HCT116 (cell line): ENCODE results near the gene NLGN2. TPM values are rescaled to one million over a fixed set of nuclear protein-coding genes. Genes with fewer than 3 reads are reported as not detected.

ENCODE experiments used
- ATAC-seq: fragments of 200-7000 bp; cut with Tn5 transposase; 2 replicates; pipeline ENCODE4 v1.9.1; 2020; ENCODE audit warnings: mild to moderate bottlenecking, moderate library complexity
- BruUV-seq: library from RNA; stranded (reverse); fragments of 400-500 nt; replicated peaks from 2 replicates; lab custom pipeline; 2021; lab: Mats Ljungman, UMichigan
- CTCF ChIA-PET: fragments of 300-600 bp; sonication (Branson Sonifier 250); formaldehyde crosslinking; loops from one replicate; lab custom pipeline; 2021; ENCODE audit warnings: antibody characterized with exemption; lab: Charles Lee
- POLR2A ChIA-PET: fragments of 300-600, 350-600 bp; sonication (Branson Sonifier 250); formaldehyde crosslinking; loops from one replicate; lab custom pipeline; 2021; ENCODE audit warnings: antibody characterized with exemption; lab: Charles Lee
- RAD21 ChIA-PET, 2 experiments: fragments of 300-600 bp; sonication (Branson Sonifier 250); formaldehyde crosslinking; loops; one replicate each; lab custom pipeline; 2023; ENCODE audit warnings: low total read pairs in 2 of 2; ENCODE audit not compliant: uncharacterized antibody in 2 of 2, unreplicated experiment in 2 of 2, low non-redundant PET in 1 of 2; lab: Charles Lee
- DNase-seq: peaks from one replicate; pipeline ENCODE4 v3.0.0-alpha.2; 2010; ENCODE audit warnings: low read depth, low spot score
- H2AFZ ChIP-seq: fragments of 200-600 bp; shearing (Covaris generic), sonication (generic); 2 replicates; pipeline ENCODE4 v1.6.1; 2017; ENCODE audit warnings: low read depth, mixed run types, mixed read lengths, antibody characterized with exemption, low read length; ENCODE audit not compliant: poor library complexity, severe bottlenecking
- H3K27ac ChIP-seq: 2 replicates; pipeline ENCODE4 v1.5.1; 2012; ENCODE audit warnings: low read depth, low read length
- H3K27me3 ChIP-seq: fragments of 200-600 bp; sonication (generic); 2 replicates; pipeline ENCODE4 v1.6.1; 2016; ENCODE audit warnings: mixed run types, low read length, mixed read lengths; ENCODE audit not compliant: insufficient read depth
- H3K36me3 ChIP-seq, 2 experiments: fragments of 200-500 bp in 1 of 2; fragments of 200-600 bp in 1 of 2; sonication (Bioruptor generic) in 1 of 2; sonication (generic) in 1 of 2; 2 replicates each; pipeline versions ENCODE4 v1.5.1 to v1.6.1; 2014 to 2016; ENCODE audit warnings: low read length in 2 of 2, inconsistent platforms in 1 of 2, mixed read lengths in 1 of 2, mixed run types in 1 of 2; ENCODE audit not compliant: insufficient read depth in 2 of 2, control insufficient read depth in 1 of 2
- H3K4me1 ChIP-seq, 2 experiments: fragments of 200-600 bp in 1 of 2; sonication (generic) in 1 of 2; 2 replicates each; pipeline versions ENCODE4 v1.5.1 to v1.6.1; 2012 to 2017; ENCODE audit warnings: low read length in 2 of 2, inconsistent platforms in 1 of 2, mild to moderate bottlenecking in 1 of 2, mixed read lengths in 1 of 2, mixed run types in 1 of 2, moderate library complexity in 1 of 2; ENCODE audit not compliant: insufficient read depth in 2 of 2, control insufficient read depth in 1 of 2
- H3K4me2 ChIP-seq: fragments of 200-600 bp; sonication (generic); 2 replicates; pipeline ENCODE4 v1.6.1; 2017; ENCODE audit warnings: mixed run types, low read length, mixed read lengths
- H3K4me3 ChIP-seq, 2 experiments: fragments of 200-600 bp in 1 of 2; sonication (generic) in 1 of 2; replicated peaks in 1 of 2; 2 replicates each; pipeline ENCODE4 v1.5.1; 2011 to 2016; ENCODE audit warnings: low read length in 2 of 2, control low read depth in 1 of 2, low read depth in 1 of 2, mild to moderate bottlenecking in 1 of 2, mixed read lengths in 1 of 2, mixed run types in 1 of 2
- H3K79me2 ChIP-seq: fragments of 200-600 bp; sonication (generic); 2 replicates; pipeline ENCODE4 v1.6.1; 2017; ENCODE audit warnings: mild to moderate bottlenecking, mixed run types, low read length, moderate library complexity, mixed read lengths; ENCODE audit not compliant: insufficient read depth
- H3K9ac ChIP-seq: fragments of 200-600 bp; sonication (generic); 2 replicates; pipeline ENCODE4 v1.6.1; 2016; ENCODE audit warnings: low read length, mixed read lengths
- H3K9me2 ChIP-seq: fragments of 200-600 bp; sonication (generic), shearing (Covaris generic); 2 replicates; pipeline ENCODE4 v1.6.1; 2017; ENCODE audit warnings: mixed run types, mild to moderate bottlenecking, moderate library complexity; ENCODE audit not compliant: insufficient read depth
- H3K9me3 ChIP-seq, 2 experiments: fragments of 200-500 bp in 1 of 2; fragments of 200-600 bp in 1 of 2; sonication (Bioruptor generic) in 1 of 2; sonication (generic) in 1 of 2; 2 replicates each; pipeline ENCODE4 v1.6.1; 2014 to 2017; ENCODE audit warnings: low read length in 2 of 2, mixed read lengths in 2 of 2, inconsistent platforms in 1 of 2, low read depth in 1 of 2, mild to moderate bottlenecking in 1 of 2, mixed run types in 1 of 2, moderate library complexity in 1 of 2; ENCODE audit not compliant: control insufficient read depth in 1 of 2, insufficient read depth in 1 of 2
- H4K20me1 ChIP-seq: fragments of 200-600 bp; sonication (generic), shearing (Covaris generic); 2 replicates; pipeline ENCODE4 v1.6.1; 2017; ENCODE audit warnings: mixed run types, mild to moderate bottlenecking, moderate library complexity; ENCODE audit not compliant: insufficient read depth
- CBX3 ChIP-seq: IDR thresholded peaks from 2 replicates; pipeline ENCODE4 v1.6.1; 2012; ENCODE audit warnings: low read depth
- EZH2 ChIP-seq: fragments of 200-600 bp; sonication (generic); IDR thresholded peaks from 2 replicates; pipeline ENCODE4 v1.6.1; 2017; ENCODE audit warnings: antibody characterized with exemption, mixed run types
- EZH2phosphoT487 ChIP-seq: fragments of 200-600 bp; IDR thresholded peaks from 2 replicates; pipeline ENCODE4 v1.6.1; 2018; ENCODE audit warnings: antibody characterized with exemption, borderline replicate concordance
- FOSL1 ChIP-seq: IDR thresholded peaks from 2 replicates; pipeline ENCODE4 v1.6.1; 2012; ENCODE audit warnings: low read depth
- JUND ChIP-seq: IDR thresholded peaks from 2 replicates; pipeline ENCODE4 v1.6.1; 2012
- POLR2A ChIP-seq: IDR thresholded peaks from 2 replicates; pipeline ENCODE4 v1.7.0; 2011; ENCODE audit warnings: borderline replicate concordance; ENCODE audit not compliant: insufficient read depth, insufficient read length; ENCODE audit errors: extremely low read depth
- POLR2AphosphoS5 ChIP-seq: IDR thresholded peaks from 2 replicates; pipeline ENCODE4 v1.6.1; 2011; ENCODE audit warnings: mild to moderate bottlenecking, low read depth, low read length, moderate library complexity
- RAD21 ChIP-seq: IDR thresholded peaks from 2 replicates; pipeline ENCODE4 v1.6.1; 2012; ENCODE audit warnings: low read depth, mild to moderate bottlenecking
- SIN3A ChIP-seq: IDR thresholded peaks from 2 replicates; pipeline ENCODE4 v1.6.1; 2012; ENCODE audit warnings: low read depth
- SP1 ChIP-seq: IDR thresholded peaks from 2 replicates; pipeline ENCODE4 v1.6.1; 2012; ENCODE audit warnings: low read depth
- TCF7L2 ChIP-seq: IDR thresholded peaks from 2 replicates; pipeline ENCODE4 v1.7.0; 2011; ENCODE audit warnings: borderline replicate concordance, inconsistent platforms; ENCODE audit not compliant: insufficient read depth, insufficient read length; ENCODE audit errors: extremely low read depth
- YY1 ChIP-seq: IDR thresholded peaks from 2 replicates; pipeline ENCODE4 v1.6.1; 2011; ENCODE audit warnings: low read length, low read depth, moderate library complexity, mild to moderate bottlenecking; ENCODE audit not compliant: insufficient replicate concordance; ENCODE audit errors: extremely low read depth
- intact Hi-C: fragments of 100-400 bp; cut with micrococcal nuclease; formaldehyde crosslinking; loops from 2 replicates; pipeline ENCODE4 v1.10.0; 2022
- total RNA-seq: library from RNA; stranded (reverse); gene quantifications from one replicate; pipeline ENCODE4 v1.2.1, GENCODE V29; 2021; ENCODE audit not compliant: unreplicated experiment
- TF ChIP-seq, protein P1 (sequence below): IDR thresholded peaks from 2 replicates; pipeline ENCODE4 v1.6.1; 2012
- TF ChIP-seq, protein P2 (sequence below): IDR thresholded peaks from 2 replicates; pipeline ENCODE4 v1.6.1; 2011; ENCODE audit warnings: mild to moderate bottlenecking, low read length, moderate library complexity; ENCODE audit not compliant: insufficient replicate concordance; ENCODE audit errors: extremely low read depth

NLGN2 gene
- total RNA-seq, 1 experiment from 2014 or later, result 60.5 TPM

DNA sequence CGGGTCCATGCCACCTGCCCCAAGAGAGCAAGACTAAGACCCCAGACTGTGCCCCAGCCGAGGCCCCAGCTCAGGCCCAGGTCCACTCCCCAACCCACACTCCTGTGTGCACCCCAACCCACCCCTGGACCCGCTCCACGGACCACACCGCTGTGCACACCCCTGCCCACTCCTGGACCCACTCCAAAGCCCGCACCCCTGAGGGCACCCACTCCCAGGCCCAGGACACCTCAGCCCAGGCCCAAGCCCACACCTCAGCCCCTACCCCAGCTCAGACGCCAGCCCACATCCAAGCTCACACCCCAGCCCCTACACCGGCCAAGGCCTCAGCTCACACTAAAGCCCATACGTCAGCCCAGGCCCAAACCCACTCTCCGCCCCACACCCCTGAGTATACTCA, 22.1 kb downstream of the NLGN2 start:
- ChIA-PET RAD21 (no interaction called here), POLR2A (interaction anchor here (0.5 to 1.3 kb wide), 2 partner anchors 26 to 346 kb away, joined by 3 read pairs; partner anchors contain the start of gene TMEM256), CTCF (no interaction called here)
- no peak for ATAC-seq
- TF ChIP-seq SIN3A (no peak), SP1 (no peak), FOSL1 (no peak), POLR2AphosphoS5 (no peak), YY1 (no peak), CBX3 (no peak), EZH2phosphoT487 (no peak), TCF7L2 (no peak), JUND (no peak), RAD21 (no peak), EZH2 (no peak), POLR2A (no peak)
- TF ChIP-seq, protein P1, sequence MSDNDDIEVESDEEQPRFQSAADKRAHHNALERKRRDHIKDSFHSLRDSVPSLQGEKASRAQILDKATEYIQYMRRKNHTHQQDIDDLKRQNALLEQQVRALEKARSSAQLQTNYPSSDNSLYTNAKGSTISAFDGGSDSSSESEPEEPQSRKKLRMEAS, result no peak
- Histone ChIP-seq H3K9me3 (no peaks in the 10 kb centered on the region; a peak in 1 of 4 replicates), H3K27ac (no peak overlapping the region), H3K4me3 (no peak overlapping the region), H3K36me3 (no peaks in the 10 kb centered on the region), H4K20me1 (no peaks in the 10 kb centered on the region), H3K79me2 (no peaks in the 10 kb centered on the region), H3K27me3 (no peaks in the 10 kb centered on the region), H3K9ac (no peak overlapping the region), H2AFZ (no peak overlapping the region), H3K4me1 (peaks cover 0 to 3% of the 10 kb centered on the region in 2 experiments; a peak in 2 of 4 replicates), H3K4me2 (no peak overlapping the region), H3K9me2 (no peaks in the 10 kb centered on the region)
- BruUV-seq, result no TSS peak
- no peak for DNase-seq
- intact Hi-C loops, result loop anchor here (10.0 kb wide), 1 partner anchor 165 kb away; the partner anchor contains the start of gene CLDN7

DNA sequence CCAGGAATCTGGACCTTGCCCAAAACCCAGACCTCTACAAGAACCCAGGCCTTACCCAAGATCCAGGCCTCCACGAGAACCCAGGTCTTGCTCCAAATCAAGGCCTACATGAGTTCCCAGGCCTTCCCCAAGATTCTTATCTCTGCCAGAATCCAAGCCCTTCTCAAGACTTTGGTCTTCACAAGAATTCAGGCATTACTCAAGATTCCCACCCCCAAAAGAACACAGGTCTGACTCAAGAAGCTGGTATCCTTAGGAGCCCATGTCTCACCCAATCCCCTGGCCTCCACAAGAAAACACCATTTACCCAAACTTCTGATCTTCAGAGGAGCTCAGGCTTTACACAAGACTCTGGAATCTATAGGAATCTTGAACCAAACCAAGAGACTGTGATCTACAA, 23.6 kb downstream of the NLGN2 start:
- Histone ChIP-seq H2AFZ (no peak overlapping the region), H3K27me3 (no peaks in the 10 kb centered on the region), H3K9ac (no peak overlapping the region), H3K79me2 (no peaks in the 10 kb centered on the region), H3K4me3 (no peak overlapping the region), H3K27ac (no peak overlapping the region), H3K4me2 (no peak overlapping the region), H4K20me1 (no peaks in the 10 kb centered on the region), H3K9me2 (no peaks in the 10 kb centered on the region), H3K4me1 (peaks cover under 1 to 16% of the 10 kb centered on the region in 2 experiments), H3K36me3 (no peaks in the 10 kb centered on the region), H3K9me3 (no peaks in the 10 kb centered on the region; a peak in 1 of 4 replicates)
- POLR2A ChIA-PET, result no interaction called here
- CTCF ChIA-PET, result no interaction called here
- RAD21 ChIA-PET, result no interaction called here
- ATAC-seq (no peak), DNase-seq (no peak)
- TF ChIP-seq, protein P2, sequence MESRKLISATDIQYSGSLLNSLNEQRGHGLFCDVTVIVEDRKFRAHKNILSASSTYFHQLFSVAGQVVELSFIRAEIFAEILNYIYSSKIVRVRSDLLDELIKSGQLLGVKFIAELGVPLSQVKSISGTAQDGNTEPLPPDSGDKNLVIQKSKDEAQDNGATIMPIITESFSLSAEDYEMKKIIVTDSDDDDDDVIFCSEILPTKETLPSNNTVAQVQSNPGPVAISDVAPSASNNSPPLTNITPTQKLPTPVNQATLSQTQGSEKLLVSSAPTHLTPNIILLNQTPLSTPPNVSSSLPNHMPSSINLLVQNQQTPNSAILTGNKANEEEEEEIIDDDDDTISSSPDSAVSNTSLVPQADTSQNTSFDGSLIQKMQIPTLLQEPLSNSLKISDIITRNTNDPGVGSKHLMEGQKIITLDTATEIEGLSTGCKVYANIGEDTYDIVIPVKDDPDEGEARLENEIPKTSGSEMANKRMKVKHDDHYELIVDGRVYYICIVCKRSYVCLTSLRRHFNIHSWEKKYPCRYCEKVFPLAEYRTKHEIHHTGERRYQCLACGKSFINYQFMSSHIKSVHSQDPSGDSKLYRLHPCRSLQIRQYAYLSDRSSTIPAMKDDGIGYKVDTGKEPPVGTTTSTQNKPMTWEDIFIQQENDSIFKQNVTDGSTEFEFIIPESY, result no peak
- intact Hi-C loops, result loop anchor here (10.0 kb wide), 1 partner anchor 166 kb away; the partner anchor contains the start of gene CLDN7
- BruUV-seq, result no TSS peak
